A549 (cell line): ENCODE results near the gene C10orf90. TPM values are rescaled to one million over a fixed set of nuclear protein-coding genes. Genes with fewer than 3 reads are reported as not detected.
A peak's percentile ranks its signal among the peaks of the same experiment; 100 is the strongest.

ENCODE experiments used
- ATAC-seq, 2 experiments: fragments of 200-7000 bp in 1 of 2; fragments of >200 bp in 1 of 2; cut with Nextera tagmentation in 1 of 2; cut with Tn5 transposase in 1 of 2; 3 replicates each; pipeline versions ENCODE4 v1.8.0 to v1.9.1; 2018 to 2020; ENCODE audit warnings: mild to moderate bottlenecking in 1 of 2, moderate library complexity in 1 of 2
- CTCF ChIA-PET: fragments of 300-600 bp; sonication (Branson Sonifier 250); formaldehyde crosslinking; extraction: SDS; loops from one replicate; lab custom pipeline; 2021; ENCODE audit warnings: antibody characterized with exemption, inconsistent platforms; lab: Yijun Ruan, JAX
- POLR2A ChIA-PET: fragments of 350-600 bp; formaldehyde crosslinking; extraction: SDS; loops from one replicate; lab custom pipeline; 2021; ENCODE audit warnings: antibody characterized with exemption, inconsistent platforms; lab: Yijun Ruan, JAX
- DNase-seq, 2 experiments: peaks; one replicate each; pipeline versions ENCODE4 v3.0.0 to v3.0.0-alpha.2; 2011 to 2016; ENCODE audit warnings: low read depth in 1 of 2, low spot score in 1 of 2
- FAIRE-seq: peaks from 2 replicates; lab custom pipeline; 2011; peaks lifted over from hg19 to GRCh38; lab: Jason Lieb, UNC
- H3K27ac ChIP-seq, 2 experiments: fragments of >200 bp; sonication (Bioruptor Twin); formaldehyde crosslinking; 3 replicates each; pipeline ENCODE4 v1.5.1; 2016 to 2017
- H3K4me1 ChIP-seq: fragments of >200 bp; sonication (Bioruptor Twin); formaldehyde crosslinking; 3 replicates; pipeline ENCODE4 v1.6.1; 2016
- H3K4me2 ChIP-seq: fragments of >200 bp; sonication (Bioruptor Twin); formaldehyde crosslinking; 3 replicates; pipeline ENCODE4 v1.6.1; 2016
- H3K4me3 ChIP-seq: fragments of >200 bp; sonication (Bioruptor Twin); formaldehyde crosslinking; 3 replicates; pipeline ENCODE4 v1.5.1; 2016
- H3K9me3 ChIP-seq: fragments of >200 bp; sonication (Bioruptor Twin); formaldehyde crosslinking; 3 replicates; pipeline ENCODE4 v1.6.1; 2016
- CEBPB ChIP-seq, 2 experiments: fragments of >200 bp in 1 of 2; sonication (Bioruptor Twin) in 1 of 2; formaldehyde crosslinking in 1 of 2; IDR thresholded peaks; 2 replicates each; pipeline ENCODE4 v1.6.1; 2012 to 2016
- CHD2 ChIP-seq: fragments of 150-350 bp; IDR thresholded peaks from 2 replicates; pipeline ENCODE4 v1.6.1; 2014; ENCODE audit warnings: low read length; ENCODE audit not compliant: partially characterized antibody
- EHF ChIP-seq: fragments of 250-450 bp; sonication (Bioruptor Pico); IDR thresholded peaks from 2 replicates; pipeline ENCODE4 v1.5.0; 2020; ENCODE audit warnings: mild to moderate bottlenecking
- FOSB ChIP-seq: fragments of 250-450 bp; sonication (Bioruptor Pico); IDR thresholded peaks from 2 replicates; pipeline ENCODE4 v1.5.0; 2020; ENCODE audit warnings: mild to moderate bottlenecking, moderate library complexity
- FOXS1 ChIP-seq: fragments of 250-450 bp; sonication (Bioruptor Pico); IDR thresholded peaks from 2 replicates; pipeline ENCODE4 v1.5.0; 2020; ENCODE audit warnings: mild to moderate bottlenecking, moderate library complexity
- GATA3 ChIP-seq: IDR thresholded peaks from 2 replicates; pipeline ENCODE4 v1.6.1; 2012; ENCODE audit warnings: borderline replicate concordance
- HOXA7 ChIP-seq: fragments of 250-450 bp; sonication (Bioruptor Pico); IDR thresholded peaks from 2 replicates; pipeline ENCODE4 v1.5.0; 2020; ENCODE audit warnings: mild to moderate bottlenecking, moderate library complexity
- HOXB5 ChIP-seq: fragments of 250-450 bp; sonication (Bioruptor Pico); IDR thresholded peaks from 2 replicates; pipeline ENCODE4 v1.5.0; 2020; ENCODE audit warnings: mild to moderate bottlenecking, moderate library complexity
- JUN ChIP-seq, 2 experiments: fragments of >200 bp; sonication (Bioruptor Twin); formaldehyde crosslinking; IDR thresholded peaks; 2 replicates in 1 of 2; 3 replicates in 1 of 2; pipeline ENCODE4 v1.6.1; 2016 to 2017
- KDM1A ChIP-seq: fragments of 200-600 bp; sonication (generic); IDR thresholded peaks from 2 replicates; pipeline ENCODE4 v1.6.1; 2016; ENCODE audit warnings: low read depth, mild to moderate bottlenecking
- KDM5A ChIP-seq: fragments of 200-600 bp; sonication (generic); IDR thresholded peaks from 2 replicates; pipeline ENCODE4 v1.6.1; 2016; ENCODE audit warnings: antibody characterized with exemption, mild to moderate bottlenecking
- MAFK ChIP-seq: fragments of 450-650 bp; IDR thresholded peaks from 2 replicates; pipeline ENCODE4 v1.6.1; 2014; ENCODE audit not compliant: partially characterized antibody
- MAZ ChIP-seq: fragments of 150-350 bp; IDR thresholded peaks from 2 replicates; pipeline ENCODE4 v1.6.1; 2014; ENCODE audit warnings: antibody characterized with exemption, low read depth, low read length, borderline replicate concordance
- NPAS2 ChIP-seq: fragments of 250-450 bp; sonication (Bioruptor Pico); IDR thresholded peaks from 2 replicates; pipeline ENCODE4 v1.8.0; 2022; ENCODE audit warnings: mild to moderate bottlenecking, moderate library complexity, borderline replicate concordance
- PHF8 ChIP-seq: fragments of 200-600 bp; sonication (generic); IDR thresholded peaks from 2 replicates; pipeline ENCODE4 v1.6.1; 2016; ENCODE audit warnings: low read depth, mild to moderate bottlenecking, antibody characterized with exemption, moderate library complexity, borderline replicate concordance
- RCOR1 ChIP-seq: fragments of 150-350 bp; IDR thresholded peaks from 2 replicates; pipeline ENCODE4 v1.6.1; 2014; ENCODE audit warnings: antibody characterized with exemption, low read length, low read depth
- TP53 ChIP-seq: fragments of 250-450 bp; sonication (Bioruptor Pico); IDR thresholded peaks from 2 replicates; pipeline ENCODE4 v1.5.0; 2021; ENCODE audit warnings: mild to moderate bottlenecking, moderate library complexity
- ZFP36 ChIP-seq: fragments of 450-650 bp; IDR thresholded peaks from 2 replicates; pipeline ENCODE4 v1.6.1; 2014; ENCODE audit warnings: borderline replicate concordance; ENCODE audit not compliant: partially characterized antibody
- ZSCAN20 ChIP-seq: fragments of 250-450 bp; sonication (Bioruptor Pico); IDR thresholded peaks from 2 replicates; pipeline ENCODE4 v1.8.0; 2022; ENCODE audit warnings: mild to moderate bottlenecking, moderate library complexity
- WGBS: methylation state at CpG from one replicate; pipeline ENCODE4 v1.1.6; 2017; ENCODE audit errors: missing lambda C conversion rate; 5-methylcytosine and 5-hydroxymethylcytosine counted together
- polyA plus RNA-seq, 4 experiments: library from polyadenylated mRNA; depleted of rRNA in 3 of 4; stranded (reverse); fragments of >200 nt; fragmentation: RNase III in 1 of 4; extraction: RNeasy Plus Mini Kit Qiagen cat#74134 plus additional on column Dnase treatment in 1 of 4; gene quantifications; 2 replicates in 3 of 4; 3 replicates in 1 of 4; pipeline ENCODE4 v1.2.3, GENCODE V29; 2011 to 2017
- TF ChIP-seq, protein P1 (sequence below): fragments of 450-650 bp; IDR thresholded peaks from 2 replicates; pipeline ENCODE4 v1.6.1; 2014; ENCODE audit warnings: antibody characterized with exemption
- TF ChIP-seq, protein P2 (sequence below): fragments of 250-450 bp; sonication (Bioruptor Pico); IDR thresholded peaks from 2 replicates; pipeline ENCODE4 v1.5.0; 2021; ENCODE audit warnings: mild to moderate bottlenecking, moderate library complexity, borderline replicate concordance
- TF ChIP-seq, protein P3 (sequence below): fragments of 200-600 bp; sonication (generic); IDR thresholded peaks from 2 replicates; pipeline ENCODE4 v1.6.1; 2016; ENCODE audit warnings: antibody characterized with exemption, mild to moderate bottlenecking, moderate library complexity
- TF ChIP-seq, protein P4 (sequence below): fragments of >200 bp; sonication (Bioruptor Twin); formaldehyde crosslinking; IDR thresholded peaks from 3 replicates; pipeline ENCODE4 v1.6.1; 2016

C10orf90 gene
- polyA plus RNA-seq, 2 of the 4 experiments (the other 2 are of a cell fraction): 0.70 to 2.0 TPM

DNA sequence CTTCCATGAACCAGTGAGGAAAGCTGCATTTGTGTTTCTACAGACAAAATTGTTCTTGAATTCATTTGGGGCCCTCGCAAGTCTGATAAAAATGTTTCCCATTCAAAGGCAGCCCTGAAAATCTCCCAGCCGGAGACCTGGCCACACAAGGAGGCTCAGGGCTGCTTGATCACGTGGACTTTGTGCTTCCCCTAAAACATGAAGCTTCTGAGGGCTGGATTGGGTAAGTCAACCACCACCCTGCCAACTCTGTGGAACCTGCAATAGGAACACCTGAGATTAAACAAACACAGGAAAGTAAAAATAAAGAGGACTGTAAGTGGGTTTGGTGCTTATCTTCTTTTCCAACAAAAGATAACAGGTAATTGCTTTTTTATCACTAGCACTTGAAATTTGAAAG lies 133.8 kb downstream of the C10orf90 start:
- FAIRE-seq: no peak
- Histone ChIP-seq H3K4me2 (no peak overlapping the region), H3K27ac (no peak overlapping the region), H3K4me3 (no peak overlapping the region), H3K9me3 (no peaks in the 10 kb centered on the region), H3K4me1 (no peaks in the 10 kb centered on the region)
- no peak for ATAC-seq
- POLR2A ChIA-PET: no interaction called here
- 49% methylated on average over 3 of the region's 3 CpGs for WGBS
- TF ChIP-seq, protein P1, sequence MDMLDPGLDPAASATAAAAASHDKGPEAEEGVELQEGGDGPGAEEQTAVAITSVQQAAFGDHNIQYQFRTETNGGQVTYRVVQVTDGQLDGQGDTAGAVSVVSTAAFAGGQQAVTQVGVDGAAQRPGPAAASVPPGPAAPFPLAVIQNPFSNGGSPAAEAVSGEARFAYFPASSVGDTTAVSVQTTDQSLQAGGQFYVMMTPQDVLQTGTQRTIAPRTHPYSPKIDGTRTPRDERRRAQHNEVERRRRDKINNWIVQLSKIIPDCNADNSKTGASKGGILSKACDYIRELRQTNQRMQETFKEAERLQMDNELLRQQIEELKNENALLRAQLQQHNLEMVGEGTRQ: no peak
- TF ChIP-seq NPAS2 (no peak), PHF8 (no peak), HOXA7 (CRISPR knock-in tag) (no peak), CHD2 (no peak), ZFP36 (no peak), HOXB5 (CRISPR knock-in tag) (no peak), JUN (IDR thresholded peaks at IDR 0.05) (no peak)
- TF ChIP-seq, protein P2, sequence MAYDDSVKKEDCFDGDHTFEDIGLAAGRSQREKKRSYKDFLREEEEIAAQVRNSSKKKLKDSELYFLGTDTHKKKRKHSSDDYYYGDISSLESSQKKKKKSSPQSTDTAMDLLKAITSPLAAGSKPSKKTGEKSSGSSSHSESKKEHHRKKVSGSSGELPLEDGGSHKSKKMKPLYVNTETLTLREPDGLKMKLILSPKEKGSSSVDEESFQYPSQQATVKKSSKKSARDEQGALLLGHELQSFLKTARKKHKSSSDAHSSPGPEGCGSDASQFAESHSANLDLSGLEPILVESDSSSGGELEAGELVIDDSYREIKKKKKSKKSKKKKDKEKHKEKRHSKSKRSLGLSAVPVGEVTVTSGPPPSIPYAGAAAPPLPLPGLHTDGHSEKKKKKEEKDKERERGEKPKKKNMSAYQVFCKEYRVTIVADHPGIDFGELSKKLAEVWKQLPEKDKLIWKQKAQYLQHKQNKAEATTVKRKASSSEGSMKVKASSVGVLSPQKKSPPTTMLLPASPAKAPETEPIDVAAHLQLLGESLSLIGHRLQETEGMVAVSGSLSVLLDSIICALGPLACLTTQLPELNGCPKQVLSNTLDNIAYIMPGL: no peak
- no peak for DNase-seq
- CTCF ChIA-PET: interaction anchor here (1.1 kb wide), 1 partner anchor 213 kb away, joined by 3 read pairs; no protein-coding TSS in a partner anchor

DNA sequence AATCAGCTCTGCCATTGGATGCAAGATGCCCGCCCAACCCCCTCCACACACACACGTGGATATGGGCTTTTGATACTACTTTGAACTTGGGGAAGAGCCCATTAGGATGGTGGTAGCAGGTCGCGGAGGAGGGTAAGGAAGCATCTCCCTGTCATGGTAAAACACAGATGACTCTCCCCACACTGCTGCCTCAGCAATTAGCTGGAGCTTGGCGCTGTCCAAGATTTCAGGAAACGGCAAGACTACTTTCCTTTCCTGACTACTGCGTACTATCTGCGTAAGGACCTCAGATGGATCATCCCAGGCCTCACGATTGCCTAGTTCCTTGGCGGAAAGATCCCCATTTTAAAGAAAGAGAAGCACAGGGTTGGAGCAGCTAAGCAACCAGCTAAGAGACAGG lies 134.3 kb downstream of the C10orf90 start:
- ChIA-PET CTCF (interaction anchor here (0.6 to 0.9 kb wide), 2 partner anchors 213 to 515 kb away, joined by 3 read pairs; no protein-coding TSS in a partner anchor), POLR2A (no interaction called here)
- FAIRE-seq (no peak), DNase-seq (no peak), ATAC-seq (no peak)
- 74% methylated on average over 10 of the region's 10 CpGs for WGBS
- Histone ChIP-seq H3K9me3 (no peaks in the 10 kb centered on the region), H3K4me1 (no peaks in the 10 kb centered on the region), H3K4me2 (no peak overlapping the region), H3K27ac (no peak overlapping the region), H3K4me3 (no peak overlapping the region)
- TF ChIP-seq EHF (CRISPR knock-in tag) (no peak), PHF8 (no peak), ZFP36 (no peak), FOSB (CRISPR knock-in tag) (no peak), ZSCAN20 (CRISPR knock-in tag) (no peak), CEBPB (IDR thresholded peaks at IDR 0.05) (no peak), KDM1A (no peak), TP53 (CRISPR knock-in tag) (no peak), KDM5A (no peak), RCOR1 (no peak), MAFK (peak; percentile 81), GATA3 (no peak), MAZ (no peak), FOXS1 (CRISPR knock-in tag) (no peak)
- TF ChIP-seq, protein P3, sequence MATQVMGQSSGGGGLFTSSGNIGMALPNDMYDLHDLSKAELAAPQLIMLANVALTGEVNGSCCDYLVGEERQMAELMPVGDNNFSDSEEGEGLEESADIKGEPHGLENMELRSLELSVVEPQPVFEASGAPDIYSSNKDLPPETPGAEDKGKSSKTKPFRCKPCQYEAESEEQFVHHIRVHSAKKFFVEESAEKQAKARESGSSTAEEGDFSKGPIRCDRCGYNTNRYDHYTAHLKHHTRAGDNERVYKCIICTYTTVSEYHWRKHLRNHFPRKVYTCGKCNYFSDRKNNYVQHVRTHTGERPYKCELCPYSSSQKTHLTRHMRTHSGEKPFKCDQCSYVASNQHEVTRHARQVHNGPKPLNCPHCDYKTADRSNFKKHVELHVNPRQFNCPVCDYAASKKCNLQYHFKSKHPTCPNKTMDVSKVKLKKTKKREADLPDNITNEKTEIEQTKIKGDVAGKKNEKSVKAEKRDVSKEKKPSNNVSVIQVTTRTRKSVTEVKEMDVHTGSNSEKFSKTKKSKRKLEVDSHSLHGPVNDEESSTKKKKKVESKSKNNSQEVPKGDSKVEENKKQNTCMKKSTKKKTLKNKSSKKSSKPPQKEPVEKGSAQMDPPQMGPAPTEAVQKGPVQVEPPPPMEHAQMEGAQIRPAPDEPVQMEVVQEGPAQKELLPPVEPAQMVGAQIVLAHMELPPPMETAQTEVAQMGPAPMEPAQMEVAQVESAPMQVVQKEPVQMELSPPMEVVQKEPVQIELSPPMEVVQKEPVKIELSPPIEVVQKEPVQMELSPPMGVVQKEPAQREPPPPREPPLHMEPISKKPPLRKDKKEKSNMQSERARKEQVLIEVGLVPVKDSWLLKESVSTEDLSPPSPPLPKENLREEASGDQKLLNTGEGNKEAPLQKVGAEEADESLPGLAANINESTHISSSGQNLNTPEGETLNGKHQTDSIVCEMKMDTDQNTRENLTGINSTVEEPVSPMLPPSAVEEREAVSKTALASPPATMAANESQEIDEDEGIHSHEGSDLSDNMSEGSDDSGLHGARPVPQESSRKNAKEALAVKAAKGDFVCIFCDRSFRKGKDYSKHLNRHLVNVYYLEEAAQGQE: peak; percentile 66; the same call in 1 of the 2 replicates
- TF ChIP-seq, protein P4, sequence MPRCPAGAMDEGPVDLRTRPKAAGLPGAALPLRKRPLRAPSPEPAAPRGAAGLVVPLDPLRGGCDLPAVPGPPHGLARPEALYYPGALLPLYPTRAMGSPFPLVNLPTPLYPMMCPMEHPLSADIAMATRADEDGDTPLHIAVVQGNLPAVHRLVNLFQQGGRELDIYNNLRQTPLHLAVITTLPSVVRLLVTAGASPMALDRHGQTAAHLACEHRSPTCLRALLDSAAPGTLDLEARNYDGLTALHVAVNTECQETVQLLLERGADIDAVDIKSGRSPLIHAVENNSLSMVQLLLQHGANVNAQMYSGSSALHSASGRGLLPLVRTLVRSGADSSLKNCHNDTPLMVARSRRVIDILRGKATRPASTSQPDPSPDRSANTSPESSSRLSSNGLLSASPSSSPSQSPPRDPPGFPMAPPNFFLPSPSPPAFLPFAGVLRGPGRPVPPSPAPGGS: no peak
